ENCODE data around the gene SERPINB1. TPM values are rescaled to one million over a fixed set of nuclear protein-coding genes. Genes with fewer than 3 reads are reported as not detected.

Gene SERPINB1
- total RNA-seq, 1 experiment from 2014 or later: 18.4 TPM

- WGBS (ENCODE audit: extremely low coverage, insufficient read length, low lambda C conversion rate): no CpG with 5 or more reads among the region's 9 CpGs
- no peak for TF ChIP-seq CTCF (conservative IDR thresholded peaks at IDR 0.05)
- Histone ChIP-seq H2BK12ac (ENCODE audit: insufficient read length, low read depth, low read length) (no peak overlapping the region), H2AK5ac (ENCODE audit: insufficient read length, low read length) (no peak overlapping the region), H3K27ac (ENCODE audit: insufficient read length, low read depth, low read length) (no peak overlapping the region), H3K4ac (ENCODE audit: low read depth, low read length) (no peak overlapping the region), H2BK5ac (ENCODE audit: insufficient read length, low read length) (no peak overlapping the region), H3K56ac (ENCODE audit: insufficient read length, low read depth, low read length) (no peak overlapping the region), H4K91ac (ENCODE audit: insufficient read length, low read depth, low read length) (no peak overlapping the region), H3K4me2 (ENCODE audit: insufficient read depth, insufficient read length, low read length) (no peak overlapping the region), H2BK120ac (ENCODE audit: low read depth, low read length, poor library complexity, severe bottlenecking) (no peak overlapping the region), H3K23me2 (ENCODE audit: insufficient read length, low read depth, low read length, poor library complexity, severe bottlenecking) (no peaks in the 10 kb centered on the region), H3K23ac (ENCODE audit: insufficient read length, low read depth, low read length) (no peak overlapping the region), H3K79me1 (ENCODE audit: insufficient read depth, low read depth, low read length, poor library complexity, severe bottlenecking) (no peaks in the 10 kb centered on the region), H3T11ph (ENCODE audit: low read length) (no peak overlapping the region), H3K14ac (ENCODE audit: insufficient read depth, low read length) (no peak overlapping the region), H3K4me1 (ENCODE audit: insufficient read depth, low read length) (no peaks in the 10 kb centered on the region), H3K27me3 (ENCODE audit: insufficient read depth, low read length) (no peaks in the 10 kb centered on the region), H3K9ac (ENCODE audit: extremely low read depth, insufficient read length, low read length) (no peak overlapping the region), H2AFZ (ENCODE audit: low read length) (no peak overlapping the region), H4K5ac (ENCODE audit: insufficient read length, low read depth, low read length) (no peak overlapping the region), H2BK15ac (ENCODE audit: low read depth, low read length) (no peak overlapping the region), H3K18ac (ENCODE audit: insufficient read length, low read depth, low read length) (no peak overlapping the region), H3K9me3 (ENCODE audit: control insufficient read depth, low read depth, low read length) (no peaks in the 10 kb centered on the region), H2BK20ac (ENCODE audit: low read depth, low read length, poor library complexity, severe bottlenecking) (no peak overlapping the region), H4K8ac (replicated peaks; ENCODE audit: insufficient read length, low read depth, low read length) (no peak overlapping the region), H4K20me1 (ENCODE audit: control insufficient read depth, insufficient read depth, insufficient read length) (no peaks in the 10 kb centered on the region), H3K79me2 (ENCODE audit: insufficient read depth, low read length) (no peaks in the 10 kb centered on the region)
- Mint-ChIP-seq H3K9me3 (no peaks in the 10 kb centered on the region), H3K4me1 (0 out of 4 replicates have a peak, but pooled peaks cover 0 to 8% of the 10 kb centered on the region in 2 experiments), H3K4me3 (no peak overlapping the region), H3K27me3 (ENCODE audit: low read depth) (no peaks in the 10 kb centered on the region), H3K36me3 (ENCODE audit: insufficient read depth in 1 of 3, low read depth in 3 of 3) (no peaks in the 10 kb centered on the region), H3K27ac (no peak overlapping the region)
- DNase-seq: no peak
Measured at GRCh38 chr6:2810092-2810671, 31.5 kb downstream of the SERPINB1 start.
